HG03378 (cell line): ENCODE data around the gene PFKFB2.

Experiments
- ATAC-seq: cut with Tn5 transposase; IDR thresholded peaks from one replicate; pipeline ENCODE4 v1.9.1; 2021; ENCODE audit warnings: mild to moderate bottlenecking, moderate library complexity; ENCODE audit not compliant: unreplicated experiment

PFKFB2 gene

DNA sequence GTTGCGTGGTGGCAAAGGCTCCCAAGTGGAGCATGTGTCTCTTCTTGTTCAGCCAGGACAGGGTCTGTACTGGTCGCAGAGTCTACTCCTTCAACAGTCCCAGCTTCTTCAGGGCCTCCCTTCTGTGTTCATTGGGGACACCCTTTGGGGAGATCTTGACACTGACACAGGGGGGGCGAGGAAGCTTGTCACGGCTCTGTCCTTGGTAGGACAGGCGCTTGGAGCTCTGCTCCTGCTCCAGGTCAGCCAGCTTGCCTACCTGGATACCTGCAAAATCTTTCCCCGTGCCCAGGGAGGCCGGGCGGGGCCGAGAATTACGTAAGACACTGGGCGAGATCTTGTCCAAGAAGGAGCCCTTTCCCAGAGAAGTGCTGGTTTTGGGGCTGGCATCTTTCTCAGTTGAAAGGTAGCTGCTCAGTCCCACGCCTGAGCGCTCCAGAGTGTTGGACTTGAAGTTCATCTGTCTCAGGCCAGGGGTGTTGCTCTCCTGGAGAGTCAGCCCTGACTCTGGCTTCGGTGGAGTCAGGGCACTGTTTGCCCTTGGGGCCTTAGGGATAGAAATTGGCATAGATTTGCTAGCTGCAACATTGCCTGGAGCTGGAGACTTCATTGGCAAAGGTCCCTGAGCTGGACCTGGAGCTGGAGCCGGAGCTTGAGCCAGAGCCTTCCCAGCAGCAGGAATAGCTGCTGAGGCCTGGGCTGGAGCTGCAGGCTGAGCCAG is 31.0 kb upstream of the PFKFB2 start:
- ATAC-seq: no peak

DNA sequence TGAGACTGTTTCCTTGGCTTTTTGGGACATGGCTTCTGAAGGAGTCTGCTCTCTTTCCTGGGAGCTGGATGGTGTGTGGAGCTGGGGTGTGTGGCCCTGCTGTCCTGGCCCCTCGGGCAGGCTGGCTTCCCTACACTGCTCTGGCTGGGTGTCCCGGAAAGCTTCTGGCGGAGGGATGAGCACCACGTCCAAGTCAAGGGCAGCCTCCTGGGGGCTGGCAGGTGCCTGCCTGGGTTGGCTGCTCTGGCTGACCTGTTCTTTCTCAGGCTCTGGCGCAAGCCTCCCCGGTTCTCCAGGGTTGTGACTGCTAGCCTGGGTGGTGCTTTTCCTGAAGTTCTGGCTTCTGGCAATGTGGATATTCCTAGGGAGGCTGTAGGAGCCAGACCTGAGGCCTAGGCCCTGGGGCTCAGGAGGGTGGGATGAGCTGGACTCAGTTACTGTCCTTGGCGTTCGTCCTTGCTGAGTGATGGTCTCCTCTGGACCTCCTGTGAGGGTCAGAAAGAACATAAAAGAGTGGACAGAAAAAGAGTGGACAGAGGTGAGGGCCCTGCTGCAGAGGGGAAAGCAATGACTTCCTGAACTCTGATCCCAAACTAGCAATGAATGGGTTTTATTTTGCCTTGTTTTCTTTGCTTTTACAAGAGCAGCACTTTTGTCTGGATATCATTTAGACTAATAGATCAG is 29.9 kb upstream of the PFKFB2 start:
- no peak for ATAC-seq

DNA sequence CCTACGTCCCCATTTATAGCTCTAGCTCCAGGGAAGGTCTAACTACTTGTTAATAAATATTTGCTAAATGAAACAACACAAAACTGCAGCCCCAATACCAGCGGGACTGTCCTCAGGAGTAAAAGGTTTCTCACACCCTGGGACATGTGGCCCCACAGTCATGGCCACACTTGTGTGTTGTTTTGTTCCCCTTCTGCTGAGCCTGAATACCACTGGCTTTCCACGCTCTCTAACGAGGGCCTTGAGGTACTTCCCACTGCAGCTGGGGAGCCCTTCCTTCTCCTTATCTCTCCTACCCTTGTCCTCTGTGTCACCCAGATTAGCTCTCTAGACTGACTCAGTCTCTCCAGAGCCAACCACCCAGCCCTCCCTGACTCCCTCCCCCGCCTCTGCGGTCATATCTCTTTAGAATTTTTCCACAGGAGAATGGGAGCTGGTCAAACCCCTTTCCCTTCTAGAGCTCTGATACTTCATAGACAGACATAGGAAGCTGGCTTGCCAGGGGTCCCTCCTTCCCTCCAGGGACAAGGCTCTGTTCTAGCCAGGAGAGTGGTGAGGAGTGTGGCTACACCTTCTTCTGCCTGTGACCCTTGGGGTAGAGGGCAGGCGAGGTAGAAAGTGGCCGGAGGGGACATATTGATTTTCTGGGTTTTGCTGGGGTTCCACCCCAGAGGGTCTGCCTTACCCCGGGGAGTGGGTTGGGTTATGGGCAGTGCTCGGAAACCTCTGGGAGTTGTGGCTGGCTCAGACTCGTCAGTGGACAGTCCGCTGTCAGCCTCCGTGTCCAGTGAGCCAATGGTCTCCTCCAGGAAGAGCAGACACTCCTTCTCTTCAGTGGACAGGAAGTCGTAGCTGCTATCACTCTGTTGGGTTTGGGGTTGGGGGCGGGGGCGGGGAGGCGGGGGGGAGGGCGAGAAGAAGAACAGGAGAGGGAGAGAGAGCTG is 28.6 kb upstream of the PFKFB2 start:
- ATAC-seq: no peak

DNA sequence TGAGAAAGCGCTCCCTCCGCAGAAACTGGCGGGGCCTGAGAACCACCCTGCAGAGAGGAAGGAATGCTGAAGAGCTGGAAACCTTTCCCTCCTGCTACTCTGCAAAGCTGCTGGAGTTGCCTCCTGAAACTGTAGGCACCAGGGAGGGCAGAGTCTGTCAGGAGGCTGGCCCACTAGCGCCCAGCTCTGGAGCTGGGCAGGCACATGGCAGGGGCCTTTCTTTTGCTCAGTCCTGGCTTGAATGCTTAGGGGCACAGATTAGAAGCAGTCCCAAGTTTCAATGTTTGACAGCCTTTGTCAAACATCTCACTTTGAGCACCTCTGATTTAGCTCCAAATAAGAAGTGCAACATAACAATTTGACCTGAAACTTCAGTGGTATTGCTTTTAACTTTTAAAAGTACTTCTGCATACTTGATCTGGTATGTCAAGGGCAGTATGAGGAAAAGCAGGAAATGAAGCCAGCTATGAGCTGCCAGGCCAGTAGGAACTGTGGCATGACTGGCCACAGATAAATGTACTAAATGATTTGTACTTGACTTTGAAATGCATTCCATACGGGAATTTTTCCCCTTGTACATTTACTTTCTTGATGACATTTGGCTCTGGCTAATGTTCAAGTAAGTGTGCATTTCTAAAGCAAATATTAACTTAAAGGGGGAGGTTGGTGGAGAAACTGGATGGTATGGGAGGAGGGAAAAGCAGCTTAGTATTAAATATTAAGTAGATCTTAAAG is 27.8 kb upstream of the PFKFB2 start:
- no peak for ATAC-seq

DNA sequence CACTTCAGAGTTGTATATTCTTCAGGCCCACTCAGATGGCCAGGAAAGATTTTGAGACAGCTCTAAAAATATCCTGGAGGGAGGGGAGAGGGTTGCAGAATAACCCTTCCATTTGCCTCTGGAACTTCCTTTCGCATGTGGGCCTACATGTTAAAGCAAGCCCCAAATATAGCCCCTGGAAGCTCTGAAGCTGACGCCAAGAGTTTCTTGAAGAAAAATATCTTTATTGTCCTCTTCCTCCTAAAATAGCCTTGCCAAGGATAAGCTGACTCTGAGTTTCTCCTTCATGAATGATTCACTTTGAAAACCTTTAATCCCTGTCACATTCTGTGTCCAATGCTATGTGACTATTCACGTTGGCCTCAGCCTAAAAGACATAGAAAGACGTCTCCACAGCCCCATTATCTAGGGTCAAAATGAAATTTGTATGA is 27.0 kb upstream of the PFKFB2 start:
- no peak for ATAC-seq

DNA sequence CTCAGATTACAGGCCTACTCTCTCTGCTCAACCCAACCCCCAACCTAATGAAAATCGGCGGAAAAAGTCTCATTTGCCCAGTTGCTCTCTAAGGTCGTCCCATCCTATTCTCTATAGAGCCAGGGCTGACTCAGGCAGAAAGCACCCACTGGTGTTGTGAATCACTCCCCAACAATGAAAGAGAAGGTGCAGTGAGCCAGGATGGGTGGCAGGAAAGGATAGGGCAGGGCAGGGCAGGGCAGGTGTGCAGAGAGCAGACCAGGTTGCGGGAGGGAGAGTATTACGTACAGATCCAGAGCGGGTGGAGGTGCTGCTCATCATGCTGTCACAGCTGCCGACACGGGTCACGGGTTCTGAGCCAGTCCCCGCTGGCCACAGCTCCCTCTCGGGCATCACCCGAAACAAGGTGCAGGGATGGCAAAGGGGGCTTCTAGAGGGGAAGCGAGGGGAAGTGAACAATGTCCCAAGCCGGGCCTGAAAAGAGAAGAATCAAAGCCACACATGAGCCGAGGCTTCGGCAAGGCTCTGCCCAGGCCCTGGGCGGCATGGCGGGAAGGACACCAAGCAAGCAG is 25.8 kb upstream of the PFKFB2 start:
- no peak for ATAC-seq

DNA sequence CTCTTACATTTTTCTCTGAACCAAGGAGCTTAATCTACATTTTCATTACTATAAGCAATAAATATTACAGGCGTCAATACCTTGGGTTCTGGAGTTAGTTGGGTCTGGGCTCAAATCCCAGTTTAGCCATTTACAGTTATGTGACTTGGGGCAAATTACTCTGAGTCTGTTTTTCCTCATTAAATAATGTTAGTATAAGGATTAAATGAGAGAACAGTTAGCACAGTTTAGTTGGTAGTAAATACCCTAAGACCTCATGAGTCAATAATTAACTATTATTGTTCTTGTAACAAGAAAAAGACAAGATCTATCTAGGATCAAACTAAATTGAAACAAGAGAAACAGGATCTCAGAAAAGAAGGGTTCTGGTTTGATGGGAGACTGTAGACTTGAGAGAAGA is 25.2 kb upstream of the PFKFB2 start:
- no peak for ATAC-seq

DNA sequence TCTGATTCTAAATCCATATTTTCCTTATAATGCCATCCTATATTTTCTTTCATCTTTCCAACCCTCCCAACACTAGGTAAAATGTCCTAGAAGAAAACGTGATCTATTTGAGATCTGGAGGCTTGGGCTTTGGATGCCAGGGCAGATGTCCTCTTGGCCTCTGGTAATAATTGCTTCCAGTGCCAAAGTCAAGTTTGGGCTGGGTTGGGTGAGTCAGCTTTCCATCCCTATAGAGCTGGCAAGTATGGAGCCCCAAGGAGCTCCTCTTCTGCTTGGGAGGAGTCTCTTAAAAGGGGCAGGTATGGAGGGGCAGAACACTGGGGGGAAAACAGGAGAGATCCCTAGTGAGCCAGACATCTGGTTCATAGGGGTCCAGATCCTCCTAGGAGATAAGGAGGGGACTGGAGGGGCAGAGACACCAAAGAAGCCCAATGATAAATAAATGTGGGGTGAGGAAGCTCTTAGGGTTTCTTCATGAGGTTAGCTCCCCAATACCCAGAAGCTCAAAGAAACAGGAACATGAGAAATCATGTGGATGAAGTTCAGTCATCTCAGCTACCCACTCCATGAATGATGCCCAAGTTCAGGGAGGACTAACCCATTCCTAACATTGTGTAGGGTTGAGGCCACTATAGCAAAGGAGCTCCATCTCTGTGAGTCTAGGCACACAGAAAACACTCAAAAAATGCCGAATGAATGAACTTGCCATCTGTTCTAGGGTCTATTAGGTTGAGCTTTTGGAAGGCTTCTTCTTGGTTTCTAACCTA is 24.0 kb upstream of the PFKFB2 start:
- no peak for ATAC-seq

DNA sequence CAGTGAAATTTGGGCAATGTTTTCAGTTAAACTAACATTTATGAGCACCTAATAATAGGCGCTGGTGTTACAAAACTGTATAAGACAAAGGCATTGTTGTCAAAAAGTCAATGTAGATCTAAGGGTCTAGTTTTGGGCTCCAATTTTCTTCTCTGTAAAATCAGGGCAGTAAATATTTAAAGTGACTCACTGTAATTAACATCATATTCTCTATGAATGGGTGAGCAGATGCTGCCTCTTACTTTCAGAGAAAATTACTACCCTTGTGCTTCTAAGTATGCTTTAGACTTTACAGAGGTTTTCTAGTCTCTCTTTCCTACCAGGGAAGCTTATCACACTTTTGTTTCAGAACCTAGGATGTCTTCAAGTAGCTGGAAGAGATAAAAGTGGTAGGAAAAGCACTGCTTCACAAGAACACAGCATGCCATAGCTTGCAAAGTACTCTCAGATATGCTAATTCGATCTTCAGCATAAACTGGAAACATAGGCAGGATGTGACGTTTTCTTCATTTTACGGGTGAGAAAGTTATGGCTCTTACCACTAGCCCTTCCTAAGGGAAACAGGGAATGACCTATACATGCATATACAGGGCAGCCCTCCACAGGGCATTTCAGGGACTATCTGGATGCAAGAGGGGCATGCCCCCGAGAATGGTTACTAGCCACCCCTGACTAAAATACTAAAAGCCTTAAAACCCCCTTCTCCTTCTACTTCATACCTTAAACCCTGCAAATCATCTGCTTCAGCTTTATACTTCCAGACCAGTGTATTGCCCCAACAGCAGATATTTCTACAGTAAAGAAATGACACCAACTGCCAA is 23.2 kb upstream of the PFKFB2 start:
- ATAC-seq: no peak

DNA sequence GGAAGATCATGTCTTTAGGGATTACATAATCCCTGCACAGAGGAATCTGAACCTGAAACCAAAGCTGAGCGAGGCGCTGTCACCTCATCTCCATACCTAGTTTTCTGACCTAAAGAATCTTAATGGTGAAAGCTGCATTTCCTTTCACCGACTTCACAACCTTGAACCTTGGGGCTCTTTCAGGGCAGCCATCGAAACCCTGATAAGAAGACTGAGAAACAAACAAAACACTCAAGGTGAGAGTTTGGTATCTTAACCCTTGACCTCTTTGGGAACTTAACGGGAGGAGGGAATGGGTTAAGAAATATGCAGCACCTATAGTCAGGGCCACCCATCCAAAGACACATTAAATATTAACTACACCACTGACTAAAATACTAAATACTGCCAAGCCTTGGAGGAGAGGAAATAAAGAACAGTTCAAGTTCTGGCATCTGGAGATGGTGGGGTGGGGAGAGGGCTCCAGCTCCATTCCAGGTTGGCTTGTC is 22.5 kb upstream of the PFKFB2 start:
- no peak for ATAC-seq

DNA sequence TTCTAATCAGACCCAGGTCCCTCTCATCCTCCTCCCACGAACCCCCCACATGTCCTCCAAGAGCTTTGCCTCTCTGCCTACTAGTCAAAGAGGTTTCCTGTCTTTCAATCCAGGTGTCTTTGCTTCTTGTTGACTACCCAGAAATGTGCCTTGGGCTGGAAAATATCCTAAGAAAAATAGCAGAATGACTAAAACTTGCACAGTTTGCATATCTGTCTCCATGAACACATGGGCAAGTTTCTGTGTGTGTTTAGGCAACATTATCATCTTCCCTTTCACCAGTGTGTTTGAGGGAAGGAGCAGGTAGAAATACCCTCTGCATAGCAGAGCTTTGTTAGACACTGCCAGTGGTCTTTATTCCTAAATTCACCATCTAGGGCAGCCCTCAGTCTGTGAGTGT is 22.1 kb upstream of the PFKFB2 start:
- no peak for ATAC-seq

DNA sequence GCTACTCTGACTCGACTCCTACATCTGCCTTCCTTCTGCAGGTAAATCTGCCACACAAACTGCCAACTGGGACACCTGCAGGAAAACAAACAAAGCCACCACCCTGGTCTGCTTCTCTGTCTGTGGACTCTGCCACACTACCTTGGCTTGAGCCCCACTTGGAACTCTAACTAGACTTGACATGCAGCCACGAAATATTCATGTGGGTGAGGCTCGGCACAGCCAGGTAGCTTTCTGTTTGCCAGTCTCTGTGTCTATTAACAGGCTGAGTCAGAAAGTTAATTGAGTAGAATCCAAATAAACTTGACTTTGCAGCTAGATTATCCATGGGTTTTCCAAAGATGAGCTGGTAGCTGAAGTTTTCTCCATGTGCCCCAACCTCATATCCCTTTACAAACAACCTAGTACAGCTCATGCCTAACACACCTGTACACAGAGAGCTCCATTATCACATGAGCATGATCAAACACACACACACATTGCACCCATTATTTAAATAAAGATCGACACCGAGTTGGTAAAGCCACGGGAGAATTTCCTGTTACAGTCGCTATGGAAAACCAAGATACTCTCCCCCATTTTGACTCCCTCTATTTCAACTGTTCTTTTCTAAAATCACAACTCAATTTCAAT is 21.3 kb upstream of the PFKFB2 start:
- no peak for ATAC-seq

DNA sequence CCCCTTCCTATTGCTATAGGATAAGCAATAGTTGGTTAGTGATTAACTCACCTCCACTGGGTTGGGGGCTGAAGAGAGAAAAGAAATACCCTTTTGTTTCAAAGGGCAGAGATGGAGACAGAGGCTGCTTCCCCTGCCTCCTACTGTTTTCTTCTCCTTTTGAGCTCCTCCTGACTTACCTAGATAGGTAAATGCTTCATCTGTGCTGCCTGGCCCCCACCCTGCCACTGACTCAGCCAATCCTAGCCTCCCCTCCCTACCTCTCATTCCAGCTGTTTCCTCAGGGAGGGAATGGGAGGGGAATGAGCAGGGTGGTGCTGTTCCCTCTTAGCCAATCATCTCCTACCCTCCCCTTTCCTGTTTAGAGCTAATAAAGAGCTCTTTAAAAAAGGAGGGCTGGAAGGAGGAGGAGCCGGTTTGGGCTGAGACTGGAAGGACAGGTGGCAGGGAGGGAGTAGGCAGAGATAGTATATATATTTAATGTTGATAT is 20.5 kb upstream of the PFKFB2 start, which contains the start of gene C1orf116:
C1orf116 (minus strand) TSS at position 229 of the 490 bp plus-strand sequence. CDS start 5,158 bp downstream, outside the sequence.
- ATAC-seq: no peak

DNA sequence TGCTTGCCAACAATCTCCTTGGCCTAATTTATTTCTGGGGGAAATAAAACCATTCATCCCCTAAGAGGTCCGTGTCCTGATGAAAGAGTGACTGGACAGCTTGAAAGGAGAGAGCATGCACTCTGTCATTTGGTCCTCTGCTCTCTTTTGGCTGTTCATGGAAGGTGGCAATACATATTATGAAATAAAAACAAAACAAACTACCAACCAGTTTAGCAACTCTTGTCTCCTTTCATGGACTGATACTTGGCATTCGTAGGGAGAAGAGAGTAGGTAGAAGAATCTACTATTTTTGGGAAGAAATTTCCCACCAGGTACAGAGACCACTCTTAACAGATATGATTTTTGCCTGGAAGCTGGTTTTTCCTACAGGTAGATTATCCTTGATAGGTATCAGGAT is 19.8 kb upstream of the PFKFB2 start:
- no peak for ATAC-seq

DNA sequence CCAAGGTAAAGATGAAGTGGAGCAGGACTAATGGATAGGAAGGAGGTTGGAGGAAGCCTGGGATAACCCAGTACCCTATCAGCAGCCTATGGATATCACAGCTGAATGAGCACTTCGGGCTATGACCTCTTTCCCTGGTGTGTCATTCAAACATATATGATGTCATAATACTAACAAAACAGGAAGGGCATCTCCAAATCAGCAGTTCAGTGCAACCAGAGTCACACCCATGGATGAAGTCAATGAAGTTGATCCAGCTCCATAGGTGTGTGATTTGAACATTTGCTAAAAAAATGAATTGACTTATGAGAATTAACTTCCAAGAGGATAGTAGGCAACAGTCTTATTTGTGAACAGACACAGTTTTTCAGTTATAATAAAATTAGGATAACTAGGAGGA is 18.9 kb upstream of the PFKFB2 start:
- no peak for ATAC-seq

DNA sequence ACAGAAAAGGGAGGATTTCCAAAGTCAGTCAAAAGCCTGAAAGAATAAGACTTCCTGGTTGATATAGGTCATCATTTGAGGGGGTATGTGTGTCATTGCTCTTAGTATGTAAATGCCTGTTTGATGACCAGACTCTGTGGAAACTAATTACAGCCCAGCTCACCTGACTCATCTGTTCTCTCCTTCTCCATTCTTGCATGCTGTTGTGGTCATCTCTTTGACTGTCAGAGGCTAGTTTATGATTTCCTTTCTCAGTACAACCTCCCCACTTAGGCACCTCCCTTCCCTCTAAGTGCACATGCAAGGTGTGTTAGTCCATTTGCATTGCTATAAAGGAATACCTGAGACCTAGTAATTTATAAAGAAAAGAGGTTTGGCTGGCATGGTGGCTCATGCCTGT is 18.1 kb upstream of the PFKFB2 start:
- ATAC-seq: no peak

DNA sequence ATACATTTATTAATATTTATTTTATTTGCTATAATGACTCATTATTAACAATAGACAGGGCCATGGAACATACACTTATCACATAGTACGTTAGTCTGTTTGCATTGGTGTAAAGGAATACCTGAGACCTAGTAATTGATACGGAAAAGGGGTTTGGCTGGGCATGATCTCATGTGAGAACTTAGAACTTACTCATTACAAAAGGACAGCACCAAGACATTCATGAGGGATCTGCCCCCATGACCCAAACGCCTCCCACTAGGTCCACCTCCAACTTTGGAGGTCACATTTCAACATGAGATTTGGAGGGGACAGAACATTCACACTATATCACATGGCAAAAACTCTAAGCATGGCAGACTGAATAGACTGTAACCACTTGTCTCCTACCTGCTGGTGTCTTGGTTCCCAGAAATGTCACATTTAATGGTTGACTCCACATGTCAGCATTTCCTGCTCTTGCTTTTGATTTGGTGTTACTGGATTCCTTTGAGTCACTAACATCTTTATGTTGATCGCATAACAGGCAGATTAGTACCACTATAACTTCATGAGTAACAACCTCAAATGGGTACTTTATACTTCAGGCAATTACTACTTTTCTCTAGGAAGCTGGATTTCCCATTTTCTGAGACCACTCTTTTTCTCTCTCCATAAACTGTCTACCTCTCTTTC is 17.1 kb upstream of the PFKFB2 start:
- ATAC-seq: no peak
